NCI-H187 (cell line): ENCODE results near the gene DZIP1L.

Experiments
- DNase-seq, 2 experiments: peaks; one replicate each; lab custom pipeline; 2025; lab: John Stamatoyannopoulos, UW

The DZIP1L gene

DNA sequence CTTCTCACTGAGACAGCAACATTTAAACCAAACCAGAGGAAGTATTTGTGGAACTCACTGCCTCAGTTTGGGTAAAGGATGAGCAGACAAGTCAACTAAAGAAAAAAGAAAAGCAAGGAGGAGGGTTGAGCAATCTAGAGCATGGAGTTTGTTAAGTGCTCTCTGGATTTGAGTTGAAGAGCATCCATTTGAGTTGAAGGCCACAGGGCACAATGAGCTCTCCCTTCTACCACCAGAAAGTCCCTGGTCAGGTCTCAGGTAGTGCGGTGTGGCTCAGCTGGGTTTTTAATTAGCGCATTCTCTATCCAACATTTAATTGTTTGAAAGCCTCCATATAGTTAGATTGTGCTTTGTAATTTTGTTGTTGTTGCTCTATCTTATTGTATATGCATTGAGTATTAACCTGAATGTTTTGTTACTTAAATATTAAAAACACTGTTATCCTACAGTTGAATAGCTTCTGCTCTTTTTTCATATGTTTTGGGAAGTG is 82.2 kb downstream of the DZIP1L start:
- no peak for DNase-seq

DNA sequence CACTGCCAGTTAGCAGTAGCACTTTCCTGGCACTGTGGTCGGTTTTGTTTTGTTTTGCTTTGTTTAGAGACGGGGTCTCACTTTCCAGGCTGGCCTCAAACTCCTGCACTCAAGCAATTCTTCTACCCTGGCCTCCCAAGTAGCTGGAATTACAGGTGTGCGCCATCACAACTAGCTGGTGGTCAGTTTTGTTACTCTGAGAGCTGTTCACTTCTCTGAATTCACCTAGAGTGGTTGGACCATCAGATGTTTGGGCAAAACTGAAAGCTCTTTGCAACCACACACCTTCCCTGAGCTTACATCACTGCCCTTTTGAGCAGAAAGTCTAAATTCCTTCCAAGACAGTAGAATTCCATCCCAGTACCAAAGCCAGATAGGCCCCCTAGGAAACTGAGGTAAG is 82.8 kb downstream of the DZIP1L start:
- DNase-seq = no peak

DNA sequence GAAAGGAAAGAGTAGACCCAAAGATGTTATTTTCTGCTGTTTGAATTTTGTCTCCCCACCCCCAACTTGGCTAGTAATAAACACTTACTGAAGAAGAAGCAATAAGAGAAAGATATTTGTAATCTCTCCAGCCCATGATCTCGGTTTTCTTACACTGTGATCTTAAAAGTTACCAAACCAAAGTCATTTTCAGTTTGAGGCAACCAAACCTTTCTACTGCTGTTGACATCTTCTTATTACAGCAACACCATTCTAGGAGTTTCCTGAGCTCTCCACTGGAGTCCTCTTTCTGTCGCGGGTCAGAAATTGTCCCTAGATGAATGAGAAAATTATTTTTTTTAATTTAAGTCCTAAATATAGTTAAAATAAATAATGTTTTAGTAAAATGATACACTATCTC is 83.9 kb downstream of the DZIP1L start:
- DNase-seq = no peak

DNA sequence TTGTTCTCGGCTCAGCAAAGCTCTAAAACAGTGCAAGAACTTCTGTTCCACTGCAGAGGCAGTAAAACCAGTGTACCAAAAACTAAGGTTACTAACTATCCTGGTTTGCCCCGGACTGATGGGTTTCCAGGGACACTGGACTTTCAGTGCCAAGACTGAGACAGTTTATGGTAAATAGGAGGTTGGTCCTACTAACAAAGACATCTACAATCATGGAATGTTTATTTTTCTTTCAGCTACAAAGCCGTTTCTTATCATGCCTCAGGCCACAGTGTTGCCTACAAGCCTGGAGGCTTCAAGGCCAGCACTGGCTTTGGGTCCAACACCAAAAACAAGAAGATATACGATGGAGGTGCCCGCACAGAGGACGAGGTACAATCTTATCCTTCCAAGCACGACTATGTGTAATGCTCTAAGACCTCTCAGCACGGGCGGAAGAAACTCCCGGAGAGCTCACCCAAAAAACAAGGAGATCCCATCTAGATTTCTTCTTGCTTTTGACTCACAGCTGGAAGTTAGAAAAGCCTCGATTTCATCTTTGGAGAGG is 84.6 kb downstream of the DZIP1L start:
- DNase-seq = no peak

DNA sequence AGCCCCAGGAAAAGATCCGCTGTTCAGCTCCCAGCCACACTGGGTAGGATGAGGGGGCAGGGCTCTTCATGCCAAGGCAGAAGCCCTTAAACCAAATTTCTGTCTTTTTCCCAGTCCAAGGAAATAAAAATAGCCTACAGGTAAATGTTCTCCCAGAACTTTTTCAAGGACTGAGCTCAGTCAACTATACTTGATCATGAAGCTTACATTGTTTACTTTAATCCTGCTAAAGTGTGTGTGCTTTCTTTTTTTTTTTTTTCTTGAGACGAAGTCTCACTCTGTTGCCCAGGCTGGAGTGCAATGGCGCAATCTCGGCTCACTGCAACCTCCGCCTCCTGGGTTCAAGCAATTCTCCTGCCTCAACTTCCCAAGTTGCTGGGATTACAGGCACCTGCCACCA is 87.6 kb downstream of the DZIP1L start:
- no peak for DNase-seq

DNA sequence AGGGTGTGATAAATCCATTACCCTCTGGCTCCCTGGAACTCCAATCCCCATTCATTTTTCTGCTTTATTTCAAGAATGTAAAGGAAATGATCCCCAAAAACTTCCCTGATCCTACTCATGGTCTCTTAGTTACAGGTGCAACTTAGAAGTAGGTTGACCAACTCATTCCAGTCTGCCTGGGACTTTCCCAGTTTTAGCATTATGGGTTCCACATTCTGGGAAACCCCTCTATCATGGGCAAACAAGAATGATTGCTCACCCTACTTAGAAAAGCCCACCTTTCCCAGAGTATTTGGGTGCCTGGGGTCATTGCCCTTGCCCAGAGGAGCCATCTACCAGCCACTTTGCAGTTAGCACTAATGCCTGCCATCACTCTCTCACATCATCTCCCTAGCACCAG is 89.9 kb downstream of the DZIP1L start:
- no peak for DNase-seq

DNA sequence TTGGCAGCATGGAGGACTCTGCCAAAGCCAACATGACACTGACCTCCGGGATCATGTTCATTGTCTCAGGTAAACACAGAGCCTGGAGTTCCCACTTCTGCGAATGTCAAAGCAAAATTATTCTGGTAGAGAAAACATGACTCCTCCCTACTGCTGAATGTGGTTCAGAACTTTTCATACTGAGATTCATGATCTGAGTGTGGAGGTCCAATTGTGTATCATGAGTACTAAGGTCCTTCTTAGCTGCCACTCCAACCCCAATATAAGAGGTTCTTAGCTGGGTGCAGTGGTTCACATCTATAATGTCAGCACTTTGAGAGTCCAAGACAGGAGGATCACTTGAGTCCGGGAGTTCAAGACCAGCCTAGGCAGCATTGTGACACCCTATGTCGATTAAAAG is 91.7 kb downstream of the DZIP1L start:
- no peak for DNase-seq

DNA sequence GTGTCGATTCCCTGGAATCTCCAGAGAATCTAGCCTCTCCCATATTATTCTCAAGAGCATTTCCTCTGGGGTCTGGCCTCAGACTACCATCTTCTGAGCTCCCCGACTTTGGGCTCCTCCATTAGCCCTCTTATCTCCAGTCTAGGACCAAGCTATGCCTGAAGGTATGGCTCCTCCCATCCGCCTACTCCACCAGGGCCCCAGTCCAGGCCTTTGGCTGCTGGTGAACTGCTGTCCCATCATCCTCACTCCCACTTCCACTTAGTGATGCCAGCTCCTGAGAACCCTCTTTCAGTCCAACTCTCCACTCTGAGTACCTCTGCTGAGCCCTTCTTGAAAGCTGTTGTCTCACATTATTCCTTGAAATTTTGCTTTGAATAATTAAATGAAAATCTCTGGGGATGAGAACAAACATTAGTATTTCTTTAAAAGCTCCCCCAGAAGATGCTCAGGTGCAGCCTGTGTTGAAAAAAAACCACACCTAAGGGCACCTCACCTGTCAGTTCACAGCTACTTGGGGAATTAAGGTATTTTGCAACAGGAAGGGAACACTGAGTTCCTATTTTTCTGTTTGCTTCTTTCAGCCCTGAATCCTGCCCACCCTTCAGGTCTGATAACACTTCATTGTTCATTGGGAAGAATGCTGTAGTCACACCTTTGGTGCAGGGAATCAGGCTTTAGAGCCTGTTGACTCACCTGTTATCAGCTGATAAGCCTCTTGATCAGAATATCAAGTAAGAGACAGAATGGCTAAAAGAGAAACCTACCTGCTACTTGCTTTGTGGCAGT is 95.9 kb downstream of the DZIP1L start:
- no peak for DNase-seq

DNA sequence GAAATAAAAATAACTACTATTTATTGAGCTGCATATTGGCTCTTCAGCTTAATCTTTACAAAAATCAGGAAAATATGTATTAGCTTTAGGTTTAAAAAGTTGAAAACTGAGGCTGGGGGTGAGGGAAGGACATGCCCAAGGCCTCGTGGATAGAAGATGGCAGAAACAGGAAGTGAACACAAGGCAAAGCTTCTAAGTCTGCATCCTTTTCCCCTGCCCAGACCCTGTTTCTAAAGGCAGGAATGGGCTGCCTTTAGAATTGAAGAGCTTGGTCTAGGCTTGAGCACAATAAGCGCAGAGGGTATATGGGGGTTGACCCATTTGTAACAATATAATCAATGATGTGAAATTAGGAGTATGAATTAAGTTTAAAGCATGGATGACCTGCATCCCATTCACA is 99.3 kb downstream of the DZIP1L start:
- no peak for DNase-seq

DNA sequence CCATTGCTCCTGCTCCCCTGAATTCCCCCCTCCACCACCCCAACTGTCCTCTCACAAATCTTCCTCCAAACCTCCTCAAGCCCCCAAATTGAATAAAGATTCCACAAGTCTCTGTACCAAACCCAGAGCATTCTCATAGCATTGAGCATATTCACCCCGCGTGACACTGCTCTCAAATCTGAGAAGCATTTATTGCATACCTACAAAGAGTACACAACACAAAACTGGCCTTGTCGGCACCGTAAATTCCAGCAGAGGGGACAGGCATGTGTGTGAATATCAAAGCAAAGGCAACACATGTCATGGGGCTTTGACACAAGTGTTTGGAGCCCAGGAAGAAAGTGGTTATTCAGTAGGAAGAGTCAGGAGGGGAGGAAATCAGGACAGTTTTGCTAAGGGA is 102.9 kb downstream of the DZIP1L start:
- no peak for DNase-seq
